Epithelial cell of esophagus (primary cell): ENCODE results near the gene COG6.

Source experiments
- DNase-seq: peaks from one replicate; pipeline ENCODE4 v3.0.0; 2010; ENCODE audit warnings: low read depth
- H3K4me3 ChIP-seq: 2 replicates; pipeline ENCODE4 v1.5.1; 2011; ENCODE audit warnings: mild to moderate bottlenecking, low read length, control low read depth
- CTCF ChIP-seq: IDR thresholded peaks from 2 replicates; pipeline ENCODE4 v1.5.1; 2011; ENCODE audit warnings: low read depth, mild to moderate bottlenecking, low read length, control low read depth, inconsistent platforms; ENCODE audit not compliant: insufficient read depth; ENCODE audit errors: missing control alignments

COG6 gene

GRCh38 chr13:39623466-39623865 is 32.0 kb upstream of the COG6 start:
- TF ChIP-seq CTCF: no peak
- no peak for DNase-seq
- H3K4me3 ChIP-seq: no peak overlapping the region

- DNase-seq: no peak
- TF ChIP-seq CTCF: no peak
Measured at GRCh38 chr13:39631307-39631706, 24.2 kb upstream of the COG6 start.

DNA sequence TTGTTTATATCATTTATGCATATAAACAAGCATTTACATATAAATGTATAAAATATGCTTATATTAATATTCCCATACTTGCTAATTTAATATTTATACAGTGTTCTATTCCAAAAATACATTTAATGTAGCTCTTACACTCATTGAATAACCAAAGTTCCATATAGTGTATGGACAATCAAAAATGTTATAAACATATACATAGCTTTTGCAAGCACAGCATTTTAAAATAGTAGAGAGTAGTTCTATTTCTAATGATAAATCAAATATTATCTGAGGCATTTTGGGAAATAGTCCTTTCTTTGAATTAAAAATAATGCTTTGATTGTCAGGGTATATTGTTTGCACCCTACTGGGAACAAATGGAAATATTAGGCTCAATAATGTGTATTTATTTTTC is 22.5 kb upstream of the COG6 start:
- no peak for DNase-seq
- TF ChIP-seq CTCF: no peak
- H3K4me3 ChIP-seq: no peak overlapping the region

More at GRCh38 chr13:39631307-39631706, 24.2 kb upstream of the COG6 start:
- no peak overlapping the region for H3K4me3 ChIP-seq

GRCh38 chr13:39635564-39635963 is 19.9 kb upstream of the COG6 start:
- no peak overlapping the region for H3K4me3 ChIP-seq
- DNase-seq: no peak
- no peak for TF ChIP-seq CTCF

DNA sequence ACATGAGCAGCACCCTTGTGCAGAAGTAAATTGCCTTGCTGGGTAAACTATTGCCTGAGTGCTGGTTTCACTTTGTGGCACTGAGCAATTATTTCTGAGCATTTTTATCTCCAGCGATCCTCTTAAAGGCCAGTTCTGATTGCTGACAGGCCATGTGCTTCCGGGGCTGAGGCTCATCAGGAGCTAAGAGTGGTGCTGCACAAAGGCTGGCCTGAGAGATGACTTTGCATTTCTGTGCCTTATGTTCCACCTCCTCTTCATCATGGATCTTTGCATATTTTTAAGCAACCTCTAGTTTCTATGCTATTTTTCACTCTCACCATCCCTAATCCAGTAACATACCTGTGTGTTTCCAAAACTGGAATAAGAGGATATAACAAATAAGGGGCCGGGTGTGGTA is 17.6 kb upstream of the COG6 start:
- no peak overlapping the region for H3K4me3 ChIP-seq
- no peak for DNase-seq
- no peak for TF ChIP-seq CTCF

GRCh38 chr13:39641645-39642044 is 13.8 kb upstream of the COG6 start:
- no peak overlapping the region for H3K4me3 ChIP-seq
- no peak for DNase-seq
- no peak for TF ChIP-seq CTCF

DNA sequence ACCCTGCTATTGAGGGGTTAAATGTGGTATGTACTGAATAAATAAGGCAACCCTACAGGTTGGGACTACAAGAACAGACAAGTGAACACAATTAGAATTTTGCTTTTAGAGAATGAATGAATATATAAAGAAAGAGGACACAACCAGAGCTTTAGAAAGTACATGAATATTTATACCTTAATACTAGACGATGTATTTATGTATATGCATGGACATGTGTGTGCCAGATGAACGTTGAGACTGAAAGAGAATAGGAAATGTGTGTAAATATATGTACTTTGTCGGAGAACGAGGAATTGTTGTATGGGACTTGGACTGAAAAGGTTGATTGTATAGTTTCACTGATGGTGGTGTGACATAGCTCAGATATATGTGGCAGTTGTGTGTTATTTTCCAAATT is 9.3 kb upstream of the COG6 start:
- no peak for TF ChIP-seq CTCF
- no peak overlapping the region for H3K4me3 ChIP-seq
- no peak for DNase-seq
